B cell (primary cell): Measurements from ENCODE around the gene ANXA4. TPM values are rescaled to one million over a fixed set of nuclear protein-coding genes. Genes with fewer than 3 reads are reported as not detected.

ENCODE experiments used
- ATAC-seq: fragments of 200-7000 bp; cut with Tn5 transposase; one replicate; pipeline ENCODE4 v1.10.0; 2021; ENCODE audit warnings: low read depth, mild to moderate bottlenecking, moderate number of reproducible peaks, moderate library complexity
- CTCF ChIA-PET: fragments of 350-600 bp; sonication (Branson Sonifier 250); formaldehyde crosslinking; loops from one replicate; lab custom pipeline; 2021; ENCODE audit warnings: antibody characterized with exemption, inconsistent platforms; lab: Charles Lee
- POLR2A ChIA-PET: fragments of 350-600 bp; sonication (Branson Sonifier 250); formaldehyde crosslinking; loops from one replicate; lab custom pipeline; 2021; ENCODE audit warnings: antibody characterized with exemption; lab: Charles Lee
- DNase-seq: peaks from one replicate; pipeline ENCODE4 v3.0.0; 2013
- H2AFZ ChIP-seq: 2 replicates; pipeline ENCODE4 v1.6.1; 2012; ENCODE audit warnings: mild to moderate bottlenecking, low read depth, low read length; ENCODE audit not compliant: insufficient read depth, poor library complexity, severe bottlenecking
- H3K27ac ChIP-seq, 2 donors: 1 replicate in 1 of 2; 2 replicates in 1 of 2; pipeline ENCODE4 v1.5.1; 2012 to 2013; ENCODE audit warnings: low read length in 2 of 2, mild to moderate bottlenecking in 2 of 2, moderate library complexity in 1 of 2
- H3K27me3 ChIP-seq, 4 experiments: fragments of 200-600 bp in 1 of 4; sonication (generic) in 1 of 4; replicated peaks in 1 of 4; 1 replicate in 2 of 4; 2 replicates in 2 of 4; pipeline versions ENCODE4 v1.6.1 to v1.7.0; 2013 to 2016; ENCODE audit warnings: low read length in 3 of 4, mild to moderate bottlenecking in 2 of 4, mixed read lengths in 1 of 4, moderate library complexity in 1 of 4; ENCODE audit not compliant: insufficient read depth in 4 of 4, control insufficient read depth in 3 of 4; ENCODE audit errors: control extremely low read depth in 1 of 4
- H3K36me3 ChIP-seq, 2 experiments: replicated peaks in 1 of 2; 1 replicate in 1 of 2; 2 replicates in 1 of 2; pipeline versions ENCODE4 v1.6.1 to v1.7.1; 2013; ENCODE audit warnings: low read length in 1 of 2; ENCODE audit not compliant: insufficient read depth in 2 of 2, control insufficient read depth in 1 of 2; ENCODE audit errors: control extremely low read depth in 1 of 2, extremely low read depth in 1 of 2
- H3K4me1 ChIP-seq, 2 donors: fragments of 200-600 bp in 1 of 2; sonication (generic) in 1 of 2; 1 replicate in 1 of 2; 2 replicates in 1 of 2; pipeline versions ENCODE4 v1.5.1 to v1.6.1; 2013 to 2017; ENCODE audit warnings: low read length in 2 of 2; ENCODE audit not compliant: control insufficient read depth in 2 of 2, insufficient read depth in 2 of 2
- H3K4me2 ChIP-seq: replicated peaks from 2 replicates; pipeline ENCODE3; 2012; ENCODE audit warnings: mild to moderate bottlenecking, low read depth, low read length; ENCODE audit not compliant: poor library complexity, severe bottlenecking
- H3K4me3 ChIP-seq, 5 experiments: fragments of 200-600 bp in 1 of 5; sonication (generic) in 1 of 5; 1 replicate in 3 of 5; 2 replicates in 2 of 5; pipeline versions ENCODE4 v1.5.1 to v1.7.0; 2011 to 2016; ENCODE audit warnings: low read length in 4 of 5, mild to moderate bottlenecking in 4 of 5, low read depth in 2 of 5, control low read depth in 1 of 5, moderate library complexity in 1 of 5; ENCODE audit not compliant: insufficient read depth in 1 of 5; ENCODE audit errors: control extremely low read depth in 1 of 5, extremely low read depth in 1 of 5
- H3K79me2 ChIP-seq: fragments of 200-600 bp; sonication (generic); one replicate; pipeline ENCODE4 v1.6.0; 2016; ENCODE audit warnings: low read length; ENCODE audit not compliant: control insufficient read depth, insufficient read depth
- H3K9ac ChIP-seq: fragments of 200-600 bp; sonication (generic); 2 replicates; pipeline ENCODE4 v1.6.1; 2017; ENCODE audit warnings: mild to moderate bottlenecking, low read length, moderate library complexity
- H3K9me3 ChIP-seq, 3 donors: one replicate each; pipeline versions ENCODE4 v1.6.1 to v1.7.1; 2013; ENCODE audit warnings: low read length in 2 of 3; ENCODE audit not compliant: control insufficient read depth in 2 of 3, insufficient read depth in 1 of 3; ENCODE audit errors: control extremely low read depth in 1 of 3
- H4K20me1 ChIP-seq: 2 replicates; pipeline ENCODE4 v1.6.0; 2012; ENCODE audit warnings: mild to moderate bottlenecking, low read length; ENCODE audit not compliant: insufficient read depth, control insufficient read depth, poor library complexity, severe bottlenecking
- H3K27ac Mint-ChIP-seq: one replicate; pipeline ENCODE4 v1.8.0; 2021; ENCODE audit warnings: mixed read lengths
- H3K27me3 Mint-ChIP-seq: one replicate; pipeline ENCODE4 v1.8.0; 2021; ENCODE audit warnings: mixed read lengths
- H3K4me1 Mint-ChIP-seq: one replicate; pipeline ENCODE4 v1.8.0; 2021; ENCODE audit warnings: mixed read lengths
- H3K4me3 Mint-ChIP-seq: one replicate; pipeline ENCODE4 v1.8.0; 2021; ENCODE audit warnings: mixed read lengths
- H3K9me3 Mint-ChIP-seq: one replicate; pipeline ENCODE4 v1.8.0; 2022; ENCODE audit warnings: mixed read lengths; ENCODE audit not compliant: insufficient read depth
- CTCF ChIP-seq: fragments of 200-600 bp; IDR thresholded peaks from one replicate; pipeline ENCODE4 v1.8.0; 2022; ENCODE audit warnings: antibody characterized with exemption, mild to moderate bottlenecking
- EZH2 ChIP-seq: IDR thresholded peaks from 2 replicates; pipeline ENCODE4 v1.6.1; 2012; ENCODE audit warnings: borderline replicate concordance, low read depth, mild to moderate bottlenecking, moderate library complexity, low read length; ENCODE audit not compliant: insufficient read depth, poor library complexity, severe bottlenecking
- WGBS: methylation state at CpG from one replicate; pipeline ENCODE4 v1.1.5; 2013; ENCODE audit warnings: missing lambda C conversion rate; ENCODE audit not compliant: insufficient coverage; 5-methylcytosine and 5-hydroxymethylcytosine counted together
- intact Hi-C: fragments of 100-400 bp; cut with micrococcal nuclease; formaldehyde crosslinking; loops from one replicate; pipeline ENCODE4 v1.10.0; 2022
- polyA plus RNA-seq: library from polyadenylated mRNA; depleted of rRNA; stranded (reverse); fragments of >200 nt; gene quantifications from 2 replicates; pipeline ENCODE4 v1.2.3, GENCODE V29; 2012
- total RNA-seq, 2 donors: library from RNA; stranded (reverse); fragments of 120-200 nt in 1 of 2; gene quantifications; 1 replicate in 1 of 2; 2 replicates in 1 of 2; pipeline versions ENCODE4 v1.2.3 to v1.2.4, GENCODE V29; 2013 to 2022

The ANXA4 gene
- total and polyA plus RNA-seq, 2 donors (not counting 1 experiment from before 2014, with no cell fraction given), result 28.4 to 61.7 TPM

GRCh38 chr2:69817729-69818501, 76.0 kb downstream of the ANXA4 start:
- no peak for ATAC-seq
- Mint-ChIP-seq H3K4me1 (peaks cover 3% of the 10 kb centered on the region), H3K9me3 (no peaks in the 10 kb centered on the region), H3K4me3 (no peak overlapping the region), H3K27me3 (no peaks in the 10 kb centered on the region), H3K27ac (no peak overlapping the region)
- Histone ChIP-seq H3K4me2 (no peak overlapping the region), H4K20me1 (no peaks in the 10 kb centered on the region), H2AFZ (no peak overlapping the region), H3K4me3 (no peak overlapping the region), H3K9me3 (no peaks in the 10 kb centered on the region), H3K27me3 (no peaks in the 10 kb centered on the region), H3K36me3 (peaks cover 1 to 12% of the 10 kb centered on the region in 2 experiments), H3K4me1 (peaks cover 0 to 6% of the 10 kb centered on the region in 2 donors), H3K79me2 (no peaks in the 10 kb centered on the region), H3K27ac (no peak overlapping the region), H3K9ac (no peak overlapping the region)
- ChIA-PET POLR2A (no interaction called here), CTCF (interaction anchor here (0.5 to 11.9 kb wide), 17 partner anchors 9 to 1808 kb away, joined by 3 to 440 read pairs (median 10); partner anchors contain the start of genes ANXA4 and GMCL1)
- DNase-seq, result no peak
- intact Hi-C loops, result loop anchor here (1.0 to 10.0 kb wide), 6 partner anchors 15 to 383 kb away; partner anchors contain the start of gene NFU1
- TF ChIP-seq EZH2, result no peak
- TF ChIP-seq CTCF, result no peak
- 94% methylated on average over 3 of the region's 4 CpGs for WGBS
